ENCODE measurements around the gene SCYL3.

SCYL3 gene

GRCh38 chr1:169909499-169909898 is 15.8 kb upstream of the SCYL3 start:
- no peak overlapping the region for H3K27ac ChIP-seq
- no peak for TF ChIP-seq CTCF (conservative IDR thresholded peaks at IDR 0.05)

GRCh38 chr1:169906938-169907337 is 13.2 kb upstream of the SCYL3 start:
- no peak for TF ChIP-seq CTCF (conservative IDR thresholded peaks at IDR 0.05)
- H3K27ac ChIP-seq = no peak overlapping the region

GRCh38 chr1:169904834-169905233 is 11.1 kb upstream of the SCYL3 start:
- no peak for TF ChIP-seq CTCF (conservative IDR thresholded peaks at IDR 0.05)
- H3K27ac ChIP-seq = no peak overlapping the region

- no peak overlapping the region for H3K27ac ChIP-seq
- no peak for TF ChIP-seq CTCF (conservative IDR thresholded peaks at IDR 0.05)
Observed at GRCh38 chr1:169902751-169903150, 9.1 kb upstream of the SCYL3 start.

- H3K27ac ChIP-seq = no peak overlapping the region
- no peak for TF ChIP-seq CTCF (conservative IDR thresholded peaks at IDR 0.05)
Observed at GRCh38 chr1:169901115-169901514, 7.4 kb upstream of the SCYL3 start.

GRCh38 chr1:169900571-169900970 is 6.9 kb upstream of the SCYL3 start:
- no peak for TF ChIP-seq CTCF (conservative IDR thresholded peaks at IDR 0.05)
- H3K27ac ChIP-seq = no peak overlapping the region

- TF ChIP-seq CTCF (conservative IDR thresholded peaks at IDR 0.05) = no peak
- no peak overlapping the region for H3K27ac ChIP-seq
Observed at GRCh38 chr1:169899519-169900217, 6.0 kb upstream of the SCYL3 start.
